ENCODE data around the gene FOSL1.

Gene FOSL1

GRCh38 chr11:65882120-65883057 lies 17.8 kb downstream of the FOSL1 start:
- DNase-seq, result no peak

GRCh38 chr11:65880844-65881421 lies 19.3 kb downstream of the FOSL1 start:
- DNase-seq, result no peak

- no peak for DNase-seq
Observed at GRCh38 chr11:65880027-65880426, 20.2 kb downstream of the FOSL1 start.

- peak; percentile 31 for DNase-seq
Observed at GRCh38 chr11:65879617-65880016, 20.6 kb downstream of the FOSL1 start, which contains the start of gene CTSW. Gene CTSW, plus strand, starts transcription at chr11:65879837. Its CDS starts 18 bp downstream, at chr11:65879855.

- peak; percentile 97 for DNase-seq
Observed at GRCh38 chr11:65873318-65874156, 26.7 kb downstream of the FOSL1 start.

- no peak for DNase-seq
Observed at GRCh38 chr11:65872586-65873317, 27.4 kb downstream of the FOSL1 start, which contains the start of gene EFEMP2. Gene EFEMP2, minus strand, starts transcription at chr11:65872800. Its CDS starts 446 bp downstream, at chr11:65872354.

- no peak for DNase-seq
Observed at GRCh38 chr11:65871811-65872548, 28.2 kb downstream of the FOSL1 start.

GRCh38 chr11:65870706-65871681 lies 29.2 kb downstream of the FOSL1 start:
- DNase-seq, result no peak

- DNase-seq, result no peak
Observed at GRCh38 chr11:65870307-65870658, 29.9 kb downstream of the FOSL1 start.

GRCh38 chr11:65869643-65870306 lies 30.4 kb downstream of the FOSL1 start:
- no peak for DNase-seq

GRCh38 chr11:65868907-65869306 lies 31.3 kb downstream of the FOSL1 start:
- DNase-seq, result no peak

GRCh38 chr11:65868076-65868667 lies 32.0 kb downstream of the FOSL1 start:
- DNase-seq, result no peak

- no peak for DNase-seq
Observed at GRCh38 chr11:65867284-65868071, 32.7 kb downstream of the FOSL1 start.

GRCh38 chr11:65866509-65867283 lies 33.5 kb downstream of the FOSL1 start:
- DNase-seq, result no peak

GRCh38 chr11:65865550-65866172 lies 34.5 kb downstream of the FOSL1 start:
- no peak for DNase-seq

- no peak for DNase-seq
Observed at GRCh38 chr11:65864706-65865471, 35.3 kb downstream of the FOSL1 start.
